ENCODE measurements around the gene AKAP12.

DNA sequence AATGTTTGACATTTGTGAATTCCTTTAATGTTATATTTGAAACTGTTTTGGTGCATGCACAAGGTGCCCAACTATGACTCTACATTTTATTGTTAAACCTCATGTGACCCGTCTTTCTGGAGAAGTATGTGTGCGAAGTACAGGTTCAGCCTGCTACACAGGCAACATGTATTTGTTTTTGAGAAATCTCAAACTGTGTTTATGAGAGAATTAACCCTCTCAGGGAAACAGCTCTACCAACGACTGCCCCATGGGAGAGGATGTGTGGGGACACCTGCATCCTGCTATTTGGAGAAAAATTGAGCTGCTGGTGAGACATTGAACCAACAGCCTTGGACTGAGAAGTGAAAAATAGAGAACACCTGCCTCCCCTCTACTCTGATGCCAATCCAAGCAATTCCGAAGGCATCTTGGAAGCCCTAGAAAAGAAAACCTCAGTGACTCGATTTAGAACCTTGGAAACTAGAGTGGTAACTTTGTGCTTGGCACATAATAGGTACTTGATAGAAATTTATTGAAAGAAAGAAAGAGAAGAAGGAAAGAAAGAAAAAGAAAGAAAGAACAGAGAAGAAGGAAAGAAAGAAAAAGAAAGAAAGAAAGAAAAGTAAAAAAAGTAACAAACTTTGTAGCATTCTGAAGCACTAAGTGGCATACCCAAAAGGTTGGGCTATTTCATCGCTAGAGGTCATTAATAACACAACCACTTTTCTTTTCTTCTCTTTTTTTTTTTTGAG, 2.9 kb upstream of the AKAP12 start:
- no peak for TF ChIP-seq ARNT (IDR thresholded peaks at IDR 0.05)
- no peak for TF ChIP-seq FOXA1 (IDR thresholded peaks at IDR 0.05)
- no peak for TF ChIP-seq ZNF384 (IDR thresholded peaks at IDR 0.05)
- no peak for TF ChIP-seq BHLHE40 (IDR thresholded peaks at IDR 0.05; ENCODE audit: borderline replicate concordance)
- no peak for TF ChIP-seq SP1 (IDR thresholded peaks at IDR 0.05)
- no peak for TF ChIP-seq SUZ12 (IDR thresholded peaks at IDR 0.05)
- no peak for TF ChIP-seq LEF1 (IDR thresholded peaks at IDR 0.05; ENCODE audit: borderline replicate concordance)
- no peak for TF ChIP-seq TARDBP (IDR thresholded peaks at IDR 0.05)
- no peak for TF ChIP-seq FOXM1 (IDR thresholded peaks at IDR 0.05; ENCODE audit: borderline replicate concordance)
- TF ChIP-seq CTBP1 (IDR thresholded peaks at IDR 0.05; ENCODE audit: borderline replicate concordance) = no peak
- TF ChIP-seq, protein P1, sequence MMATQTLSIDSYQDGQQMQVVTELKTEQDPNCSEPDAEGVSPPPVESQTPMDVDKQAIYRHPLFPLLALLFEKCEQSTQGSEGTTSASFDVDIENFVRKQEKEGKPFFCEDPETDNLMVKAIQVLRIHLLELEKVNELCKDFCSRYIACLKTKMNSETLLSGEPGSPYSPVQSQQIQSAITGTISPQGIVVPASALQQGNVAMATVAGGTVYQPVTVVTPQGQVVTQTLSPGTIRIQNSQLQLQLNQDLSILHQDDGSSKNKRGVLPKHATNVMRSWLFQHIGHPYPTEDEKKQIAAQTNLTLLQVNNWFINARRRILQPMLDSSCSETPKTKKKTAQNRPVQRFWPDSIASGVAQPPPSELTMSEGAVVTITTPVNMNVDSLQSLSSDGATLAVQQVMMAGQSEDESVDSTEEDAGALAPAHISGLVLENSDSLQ (IDR thresholded peaks at IDR 0.05) = no peak
- TF ChIP-seq FOXK2 (IDR thresholded peaks at IDR 0.05) = no peak
- TF ChIP-seq HDGF (IDR thresholded peaks at IDR 0.05; ENCODE audit: borderline replicate concordance) = no peak

Data from HEK293T (cell line).